Middle frontal gyrus (tissue), 1 donor: ENCODE measurements around the gene UHRF1.
"Not testable (repeated sequence)": the region's sequence is repeated elsewhere in the genome, so short reads cannot be mapped to it uniquely, and the experiment has no call there.

Source experiments
- DNase-seq: peaks from one replicate; pipeline ENCODE4 v3.0.0-alpha.2; 2015; ENCODE audit warnings: low spot score; ENCODE audit errors: extremely low spot score

The UHRF1 gene

DNA sequence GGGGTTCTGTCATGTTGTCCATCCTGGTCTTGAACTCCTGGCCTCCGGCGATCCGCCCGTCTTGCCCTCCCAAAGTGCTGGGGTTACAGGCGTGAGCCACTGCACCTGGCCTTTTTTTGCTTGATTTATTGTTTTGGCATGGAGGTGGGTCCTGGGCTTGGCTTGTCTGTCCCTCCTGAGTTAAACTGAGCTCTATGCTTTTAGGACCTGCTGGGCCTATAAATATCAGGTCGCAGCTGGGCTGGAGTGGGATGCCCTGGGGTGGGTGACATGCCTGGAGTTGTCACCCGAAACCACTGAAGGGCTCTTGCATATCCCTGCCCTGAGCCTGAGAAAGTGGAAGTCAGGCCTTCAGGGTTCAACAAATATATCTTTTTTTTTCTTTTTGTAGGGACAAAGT, 12.2 kb upstream of the UHRF1 start:
- no peak for DNase-seq

- not testable (repeated sequence) for DNase-seq
Observed at GRCh38 chr19:4900879-4901278, 8.4 kb upstream of the UHRF1 start.

- DNase-seq = no peak
Observed at GRCh38 chr19:4902796-4903195, 6.5 kb upstream of the UHRF1 start, which contains the start of gene ARRDC5. Gene ARRDC5, minus strand, starts transcription at chr19:4902896. Its CDS starts 71 bp downstream, at chr19:4902825.

- no peak for DNase-seq
Observed at GRCh38 chr19:4904481-4904880, 4.8 kb upstream of the UHRF1 start.

- no peak for DNase-seq
Observed at GRCh38 chr19:4906963-4907362, 2.3 kb upstream of the UHRF1 start.

- no peak for DNase-seq
Observed at GRCh38 chr19:4908360-4908759, 941 bp upstream of the UHRF1 start.

DNA sequence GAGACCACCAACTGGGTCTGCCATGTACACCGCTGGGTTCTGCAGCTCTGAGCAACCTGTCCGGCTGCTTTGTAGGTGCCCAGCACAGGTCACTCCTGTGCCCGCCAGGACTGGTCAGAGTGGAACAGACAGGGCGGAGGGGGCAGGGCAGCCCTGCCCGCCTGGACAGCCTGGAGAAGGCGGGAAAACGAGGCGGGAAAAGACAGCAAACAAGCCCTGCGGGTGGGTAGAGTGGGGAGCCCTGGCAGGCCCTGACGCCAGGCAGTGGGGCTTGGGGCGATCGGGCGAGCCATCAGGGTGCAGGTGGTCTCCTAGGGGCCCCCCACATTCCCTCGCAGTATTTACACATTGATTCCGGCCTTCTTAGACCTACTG, 533 bp upstream of the UHRF1 start:
- DNase-seq = no peak

DNA sequence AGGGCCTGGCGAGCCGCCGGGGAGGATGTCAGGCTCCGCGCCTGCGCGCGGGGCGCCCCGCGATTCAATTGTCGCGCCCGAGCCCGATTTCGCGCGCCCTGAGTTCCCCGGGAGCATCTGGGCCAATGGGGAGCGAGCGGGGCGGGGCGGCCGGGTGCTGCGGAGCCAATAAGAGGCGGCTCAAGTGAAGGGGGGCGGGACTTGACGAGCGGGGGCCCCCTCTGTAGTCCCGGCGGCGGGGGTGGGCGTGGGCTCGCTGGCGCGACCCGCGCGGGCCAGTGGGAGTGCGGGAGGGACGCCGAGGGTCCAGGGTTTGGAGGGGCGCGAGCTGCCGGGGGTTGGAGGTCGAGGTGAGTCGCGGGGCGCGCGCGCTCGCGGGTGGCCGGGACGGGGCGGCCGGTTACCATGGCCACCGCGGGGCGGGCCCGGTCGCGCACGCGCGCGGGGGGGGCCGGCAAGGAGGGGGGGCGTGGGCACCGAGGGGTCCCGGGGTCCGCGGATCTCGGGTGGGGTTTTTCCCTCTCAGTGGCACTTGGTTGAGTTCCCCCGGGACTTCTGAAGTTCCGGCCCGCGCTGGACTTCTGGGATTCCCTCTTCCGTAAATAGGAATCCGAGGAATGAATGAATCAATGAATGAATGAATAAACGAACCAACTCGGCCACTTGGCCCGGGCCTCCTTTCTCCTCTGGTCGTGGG, 744 bp downstream of the UHRF1 start:
- DNase-seq = peak; percentile 81

DNA sequence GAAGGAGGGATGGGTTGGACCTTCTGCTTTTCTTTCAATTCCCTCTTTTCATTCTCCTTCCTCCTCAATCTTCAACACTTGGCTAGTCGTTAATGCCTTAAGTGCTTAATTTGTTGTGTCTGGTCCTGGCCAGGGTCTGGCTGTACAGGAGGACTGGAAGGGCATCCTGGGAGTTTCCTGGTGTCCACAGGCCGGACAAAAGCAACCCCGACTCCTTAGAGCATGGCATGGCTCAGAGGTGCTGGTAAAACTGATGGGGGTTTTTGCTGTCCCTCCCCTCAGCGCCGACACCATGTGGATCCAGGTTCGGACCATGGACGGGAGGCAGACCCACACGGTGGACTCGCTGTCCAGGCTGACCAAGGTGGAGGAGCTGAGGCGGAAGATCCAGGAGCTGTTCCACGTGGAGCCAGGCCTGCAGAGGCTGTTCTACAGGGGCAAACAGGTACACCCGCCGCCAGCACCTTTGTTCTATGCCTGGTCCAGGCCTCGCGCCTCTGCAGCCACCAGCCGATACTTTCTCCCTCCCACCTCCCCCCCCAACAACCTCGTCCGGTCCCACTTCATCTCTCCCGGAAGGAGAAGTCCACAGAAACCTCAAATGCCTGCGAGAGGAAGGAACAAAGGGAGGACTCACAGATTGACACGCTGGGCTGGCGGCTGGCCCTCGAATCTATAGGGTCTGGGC, 1.4 kb downstream of the UHRF1 start:
- DNase-seq = no peak

GRCh38 chr19:4911314-4911713, 2.0 kb downstream of the UHRF1 start:
- DNase-seq = no peak

GRCh38 chr19:4911786-4912672, 2.7 kb downstream of the UHRF1 start:
- DNase-seq = peak; percentile 46

DNA sequence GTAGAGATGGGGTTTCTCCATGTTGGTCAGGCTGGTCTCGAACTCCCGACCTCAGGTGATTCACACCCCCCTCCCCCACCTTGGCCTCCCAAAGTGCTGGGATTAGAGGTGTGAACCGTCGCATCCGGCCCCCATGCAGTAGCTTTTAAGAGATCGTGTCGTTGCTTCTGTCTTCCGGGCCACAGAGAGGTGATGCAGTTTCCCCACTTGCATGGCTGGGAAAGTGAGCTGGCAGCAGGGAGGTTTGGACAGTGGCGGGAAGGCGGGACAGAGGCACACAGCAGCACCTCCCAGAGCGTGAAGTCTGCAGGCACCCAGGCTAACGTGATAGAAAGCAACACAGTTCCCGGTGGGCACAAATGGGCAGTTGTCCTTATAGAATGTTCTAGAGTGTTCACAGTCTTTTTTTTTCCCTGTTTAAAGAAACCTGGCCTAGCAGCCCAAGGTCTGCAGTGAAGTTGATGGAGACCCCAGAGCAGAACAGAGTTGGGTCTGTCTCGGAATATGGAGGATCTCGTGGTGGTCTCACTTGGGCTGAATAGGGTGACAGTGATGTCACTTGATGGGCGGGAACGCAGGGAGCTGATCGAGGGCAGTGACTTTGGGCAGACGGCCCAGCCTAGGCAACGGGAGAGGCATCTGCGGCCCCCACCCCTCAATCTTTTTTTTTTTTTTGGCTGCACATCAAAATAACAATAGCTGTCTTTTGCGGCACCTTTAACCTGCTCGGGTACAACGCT, 4.9 kb downstream of the UHRF1 start:
- DNase-seq = no peak

GRCh38 chr19:4914736-4915501, 5.6 kb downstream of the UHRF1 start:
- no peak for DNase-seq

- DNase-seq = no peak
Observed at GRCh38 chr19:4916292-4917082, 7.2 kb downstream of the UHRF1 start.

- DNase-seq = no peak
Observed at GRCh38 chr19:4922530-4923275, 13.4 kb downstream of the UHRF1 start.

DNA sequence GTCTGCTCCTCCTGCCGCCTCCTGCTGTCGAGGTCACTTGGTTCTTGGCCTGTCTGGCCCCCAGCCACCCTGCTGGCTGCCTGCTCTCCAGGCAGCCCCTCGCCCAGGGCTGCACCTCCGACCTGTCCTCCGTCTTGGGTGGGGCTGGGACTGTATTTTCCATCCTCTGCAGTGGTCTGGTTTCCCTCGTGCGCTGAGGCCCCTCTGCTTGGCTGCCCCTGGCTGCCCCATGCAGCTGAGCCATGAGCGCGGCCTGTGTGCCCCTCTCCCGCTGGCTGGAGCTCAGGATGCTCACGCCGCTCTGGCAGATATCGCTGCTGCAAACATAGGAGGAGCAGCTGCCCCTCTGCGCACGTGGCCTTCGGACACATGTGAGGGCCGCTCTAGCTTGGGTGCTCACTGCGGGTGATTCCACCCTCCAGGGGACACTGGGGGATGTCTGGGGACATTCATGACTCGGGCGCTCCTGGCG, 14.0 kb downstream of the UHRF1 start:
- no peak for DNase-seq

DNA sequence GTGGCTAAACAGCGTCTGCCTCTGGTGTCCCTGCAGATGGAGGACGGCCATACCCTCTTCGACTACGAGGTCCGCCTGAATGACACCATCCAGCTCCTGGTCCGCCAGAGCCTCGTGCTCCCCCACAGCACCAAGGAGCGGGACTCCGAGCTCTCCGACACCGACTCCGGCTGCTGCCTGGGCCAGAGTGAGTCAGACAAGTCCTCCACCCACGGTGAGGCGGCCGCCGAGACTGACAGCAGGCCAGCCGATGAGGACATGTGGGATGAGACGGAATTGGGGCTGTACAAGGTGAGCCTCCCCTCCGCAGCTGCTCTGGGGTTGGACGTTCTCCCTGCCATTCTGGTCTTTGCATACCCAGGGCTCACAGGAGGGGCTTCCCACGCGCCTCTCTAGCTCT, 19.9 kb downstream of the UHRF1 start:
- DNase-seq = no peak

- DNase-seq = no peak
Observed at GRCh38 chr19:4930664-4931063, 21.4 kb downstream of the UHRF1 start.

GRCh38 chr19:4932711-4933110, 23.4 kb downstream of the UHRF1 start:
- no peak for DNase-seq
